ENCODE measurements around the gene OR10H4. TPM values are rescaled to one million over a fixed set of nuclear protein-coding genes. Genes with fewer than 3 reads are reported as not detected.

OR10H4 gene
- total and polyA plus RNA-seq, 2 of the 13 experiments (the other 11 are each of a cell fraction or from before 2014, with no cell fraction given): not detected

DNA sequence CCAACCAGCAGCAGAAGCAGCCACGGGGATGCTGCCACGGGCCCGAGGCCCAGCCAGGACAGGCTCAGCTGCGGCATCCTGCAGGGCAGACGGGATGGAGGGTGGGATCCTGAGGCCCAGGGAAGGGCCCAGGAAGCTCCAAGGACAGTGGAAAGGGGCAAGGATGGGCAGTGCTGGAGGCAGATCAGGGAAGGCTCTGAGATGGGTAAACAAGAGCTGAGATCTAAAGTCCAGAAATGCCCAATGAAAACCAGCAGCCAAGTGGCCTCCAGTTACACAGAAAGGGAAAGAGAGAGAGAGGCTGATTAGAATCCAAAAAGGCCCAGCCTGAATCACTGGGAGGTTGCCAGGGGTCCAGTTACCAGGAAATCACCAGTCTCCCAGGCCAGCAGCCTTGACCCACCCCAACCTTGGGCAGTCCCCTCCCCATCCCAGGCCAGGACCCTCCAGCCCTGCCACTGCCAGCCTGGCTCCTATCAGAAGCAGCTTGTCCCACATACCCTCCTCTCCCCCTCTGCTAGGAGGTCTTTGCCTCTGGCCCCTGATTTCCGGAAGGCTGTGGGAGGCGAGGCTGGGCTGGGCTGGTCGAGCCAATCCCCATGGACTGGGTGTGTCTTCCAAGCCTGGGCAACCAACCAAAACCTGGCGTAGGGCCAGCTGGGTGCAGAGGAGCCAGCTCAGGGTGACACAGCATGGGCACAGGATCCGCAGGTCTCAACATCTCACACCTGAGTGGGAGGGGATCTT is 14.3 kb upstream of the OR10H4 start, which contains the start of gene CYP4F11 (continued):
- TF ChIP-seq, protein P1, sequence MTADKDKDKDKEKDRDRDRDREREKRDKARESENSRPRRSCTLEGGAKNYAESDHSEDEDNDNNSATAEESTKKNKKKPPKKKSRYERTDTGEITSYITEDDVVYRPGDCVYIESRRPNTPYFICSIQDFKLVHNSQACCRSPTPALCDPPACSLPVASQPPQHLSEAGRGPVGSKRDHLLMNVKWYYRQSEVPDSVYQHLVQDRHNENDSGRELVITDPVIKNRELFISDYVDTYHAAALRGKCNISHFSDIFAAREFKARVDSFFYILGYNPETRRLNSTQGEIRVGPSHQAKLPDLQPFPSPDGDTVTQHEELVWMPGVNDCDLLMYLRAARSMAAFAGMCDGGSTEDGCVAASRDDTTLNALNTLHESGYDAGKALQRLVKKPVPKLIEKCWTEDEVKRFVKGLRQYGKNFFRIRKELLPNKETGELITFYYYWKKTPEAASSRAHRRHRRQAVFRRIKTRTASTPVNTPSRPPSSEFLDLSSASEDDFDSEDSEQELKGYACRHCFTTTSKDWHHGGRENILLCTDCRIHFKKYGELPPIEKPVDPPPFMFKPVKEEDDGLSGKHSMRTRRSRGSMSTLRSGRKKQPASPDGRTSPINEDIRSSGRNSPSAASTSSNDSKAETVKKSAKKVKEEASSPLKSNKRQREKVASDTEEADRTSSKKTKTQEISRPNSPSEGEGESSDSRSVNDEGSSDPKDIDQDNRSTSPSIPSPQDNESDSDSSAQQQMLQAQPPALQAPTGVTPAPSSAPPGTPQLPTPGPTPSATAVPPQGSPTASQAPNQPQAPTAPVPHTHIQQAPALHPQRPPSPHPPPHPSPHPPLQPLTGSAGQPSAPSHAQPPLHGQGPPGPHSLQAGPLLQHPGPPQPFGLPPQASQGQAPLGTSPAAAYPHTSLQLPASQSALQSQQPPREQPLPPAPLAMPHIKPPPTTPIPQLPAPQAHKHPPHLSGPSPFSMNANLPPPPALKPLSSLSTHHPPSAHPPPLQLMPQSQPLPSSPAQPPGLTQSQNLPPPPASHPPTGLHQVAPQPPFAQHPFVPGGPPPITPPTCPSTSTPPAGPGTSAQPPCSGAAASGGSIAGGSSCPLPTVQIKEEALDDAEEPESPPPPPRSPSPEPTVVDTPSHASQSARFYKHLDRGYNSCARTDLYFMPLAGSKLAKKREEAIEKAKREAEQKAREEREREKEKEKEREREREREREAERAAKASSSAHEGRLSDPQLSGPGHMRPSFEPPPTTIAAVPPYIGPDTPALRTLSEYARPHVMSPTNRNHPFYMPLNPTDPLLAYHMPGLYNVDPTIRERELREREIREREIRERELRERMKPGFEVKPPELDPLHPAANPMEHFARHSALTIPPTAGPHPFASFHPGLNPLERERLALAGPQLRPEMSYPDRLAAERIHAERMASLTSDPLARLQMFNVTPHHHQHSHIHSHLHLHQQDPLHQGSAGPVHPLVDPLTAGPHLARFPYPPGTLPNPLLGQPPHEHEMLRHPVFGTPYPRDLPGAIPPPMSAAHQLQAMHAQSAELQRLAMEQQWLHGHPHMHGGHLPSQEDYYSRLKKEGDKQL (CRISPR knock-in tag; IDR thresholded peaks at IDR 0.05; ENCODE audit: low read depth): no peak
- TF ChIP-seq FLYWCH1 (CRISPR knock-in tag; IDR thresholded peaks at IDR 0.05) (no peak), KLF16 (CRISPR knock-in tag; IDR thresholded peaks at IDR 0.05) (no peak), NKX3-1 (CRISPR knock-in tag; IDR thresholded peaks at IDR 0.05) (no peak), GTF3A (CRISPR knock-in tag; conservative IDR thresholded peaks at IDR 0.05) (no peak), MED1 (CRISPR knock-in tag; IDR thresholded peaks at IDR 0.05) (peak; percentile 34), ZNF768 (CRISPR knock-in tag; IDR thresholded peaks at IDR 0.05) (peak; percentile 8), ZNF17 (CRISPR knock-in tag; IDR thresholded peaks at IDR 0.05) (no peak), ZNF251 (CRISPR knock-in tag; IDR thresholded peaks at IDR 0.05) (no peak), ZNF382 (CRISPR knock-in tag; IDR thresholded peaks at IDR 0.05; ENCODE audit: borderline replicate concordance) (no peak), KAT7 (CRISPR knock-in tag; IDR thresholded peaks at IDR 0.05; ENCODE audit: borderline replicate concordance) (0 out of 2 replicates have a peak, but pooled peaks have one; percentile 62), RFX5 (IDR thresholded peaks at IDR 0.05; ENCODE audit: low read depth, low read length) (no peak), ZNF296 (CRISPR knock-in tag; conservative IDR thresholded peaks at IDR 0.05) (no peak), JUND (CRISPR knock-in tag; IDR thresholded peaks at IDR 0.05) (no peak), HNRNPK (IDR thresholded peaks at IDR 0.05; ENCODE audit: low read depth, low read length, poor library complexity, severe bottlenecking) (no peak), ZNF430 (CRISPR knock-in tag; IDR thresholded peaks at IDR 0.05) (no peak), ZNF431 (CRISPR knock-in tag; IDR thresholded peaks at IDR 0.05; ENCODE audit: borderline replicate concordance, low read depth) (no peak), POLR2A (IDR thresholded peaks at IDR 0.05; ENCODE audit: insufficient read depth in 1 of 2, low read depth in 2 of 2, low read length in 2 of 2) (peak; percentile 66 to 78; a peak in 3 of 4 replicates), NFE2L2 (IDR thresholded peaks at IDR 0.05; ENCODE audit: low read length) (peak; percentile 55; the same call in 1 of the 2 replicates), ZFP90 (CRISPR knock-in tag; IDR thresholded peaks at IDR 0.05; ENCODE audit: borderline replicate concordance) (no peak)
- TF ChIP-seq, protein P2, sequence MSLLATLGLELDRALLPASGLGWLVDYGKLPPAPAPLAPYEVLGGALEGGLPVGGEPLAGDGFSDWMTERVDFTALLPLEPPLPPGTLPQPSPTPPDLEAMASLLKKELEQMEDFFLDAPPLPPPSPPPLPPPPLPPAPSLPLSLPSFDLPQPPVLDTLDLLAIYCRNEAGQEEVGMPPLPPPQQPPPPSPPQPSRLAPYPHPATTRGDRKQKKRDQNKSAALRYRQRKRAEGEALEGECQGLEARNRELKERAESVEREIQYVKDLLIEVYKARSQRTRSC (CRISPR knock-in tag; IDR thresholded peaks at IDR 0.05; ENCODE audit: low read depth): no peak
- TF ChIP-seq, protein P3, sequence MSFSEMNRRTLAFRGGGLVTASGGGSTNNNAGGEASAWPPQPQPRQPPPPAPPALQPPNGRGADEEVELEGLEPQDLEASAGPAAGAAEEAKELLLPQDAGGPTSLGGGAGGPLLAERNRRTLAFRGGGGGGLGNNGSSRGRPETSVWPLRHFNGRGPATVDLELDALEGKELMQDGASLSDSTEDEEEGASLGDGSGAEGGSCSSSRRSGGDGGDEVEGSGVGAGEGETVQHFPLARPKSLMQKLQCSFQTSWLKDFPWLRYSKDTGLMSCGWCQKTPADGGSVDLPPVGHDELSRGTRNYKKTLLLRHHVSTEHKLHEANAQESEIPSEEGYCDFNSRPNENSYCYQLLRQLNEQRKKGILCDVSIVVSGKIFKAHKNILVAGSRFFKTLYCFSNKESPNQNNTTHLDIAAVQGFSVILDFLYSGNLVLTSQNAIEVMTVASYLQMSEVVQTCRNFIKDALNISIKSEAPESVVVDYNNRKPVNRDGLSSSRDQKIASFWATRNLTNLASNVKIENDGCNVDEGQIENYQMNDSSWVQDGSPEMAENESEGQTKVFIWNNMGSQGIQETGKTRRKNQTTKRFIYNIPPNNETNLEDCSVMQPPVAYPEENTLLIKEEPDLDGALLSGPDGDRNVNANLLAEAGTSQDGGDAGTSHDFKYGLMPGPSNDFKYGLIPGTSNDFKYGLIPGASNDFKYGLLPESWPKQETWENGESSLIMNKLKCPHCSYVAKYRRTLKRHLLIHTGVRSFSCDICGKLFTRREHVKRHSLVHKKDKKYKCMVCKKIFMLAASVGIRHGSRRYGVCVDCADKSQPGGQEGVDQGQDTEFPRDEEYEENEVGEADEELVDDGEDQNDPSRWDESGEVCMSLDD (CRISPR knock-in tag; IDR thresholded peaks at IDR 0.05; ENCODE audit: borderline replicate concordance): no peak

All from HepG2 (cell line).